Tibial nerve (tissue), 3 donors: Measurements from ENCODE around the gene TMEM86B.

Experiments
- POLR2A ChIP-seq, 2 donors: fragments of 450-650 bp; IDR thresholded peaks; one replicate each; pipeline ENCODE4 v1.6.1; 2017; ENCODE audit warnings: antibody characterized with exemption in 2 of 2, mild to moderate bottlenecking in 2 of 2, moderate library complexity in 2 of 2
- TF ChIP-seq, protein P1 (sequence below), 5 experiments: fragments of 200-600 bp in 3 of 5; fragments of 450-650 bp in 2 of 5; sonication (generic) in 3 of 5; IDR thresholded peaks; one replicate each; pipeline ENCODE4 v1.5.1; 2016 to 2019; ENCODE audit warnings: antibody characterized with exemption in 5 of 5, mild to moderate bottlenecking in 3 of 5, moderate library complexity in 2 of 5

- no peak for TF ChIP-seq POLR2A (IDR thresholded peaks at IDR 0.05)
- TF ChIP-seq, protein P1, sequence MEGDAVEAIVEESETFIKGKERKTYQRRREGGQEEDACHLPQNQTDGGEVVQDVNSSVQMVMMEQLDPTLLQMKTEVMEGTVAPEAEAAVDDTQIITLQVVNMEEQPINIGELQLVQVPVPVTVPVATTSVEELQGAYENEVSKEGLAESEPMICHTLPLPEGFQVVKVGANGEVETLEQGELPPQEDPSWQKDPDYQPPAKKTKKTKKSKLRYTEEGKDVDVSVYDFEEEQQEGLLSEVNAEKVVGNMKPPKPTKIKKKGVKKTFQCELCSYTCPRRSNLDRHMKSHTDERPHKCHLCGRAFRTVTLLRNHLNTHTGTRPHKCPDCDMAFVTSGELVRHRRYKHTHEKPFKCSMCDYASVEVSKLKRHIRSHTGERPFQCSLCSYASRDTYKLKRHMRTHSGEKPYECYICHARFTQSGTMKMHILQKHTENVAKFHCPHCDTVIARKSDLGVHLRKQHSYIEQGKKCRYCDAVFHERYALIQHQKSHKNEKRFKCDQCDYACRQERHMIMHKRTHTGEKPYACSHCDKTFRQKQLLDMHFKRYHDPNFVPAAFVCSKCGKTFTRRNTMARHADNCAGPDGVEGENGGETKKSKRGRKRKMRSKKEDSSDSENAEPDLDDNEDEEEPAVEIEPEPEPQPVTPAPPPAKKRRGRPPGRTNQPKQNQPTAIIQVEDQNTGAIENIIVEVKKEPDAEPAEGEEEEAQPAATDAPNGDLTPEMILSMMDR (IDR thresholded peaks at IDR 0.05) = no peak
Measured at GRCh38 chr19:55193481-55193880, 35.1 kb downstream of the TMEM86B start.
